ENCODE data around the gene PLEKHG3.

Gene PLEKHG3

GRCh38 chr14:64696355-64696857 is 7.8 kb upstream of the PLEKHG3 start:
- Histone ChIP-seq H3F3A (ENCODE audit: insufficient read depth, low read length) (no peaks in the 10 kb centered on the region), H3K9me2 (replicated peaks; ENCODE audit: insufficient read depth, low read length) (no peaks in the 10 kb centered on the region), H3K9me3 (replicated peaks; ENCODE audit: insufficient read depth, low read length) (no peaks in the 10 kb centered on the region), H4K20me1 (ENCODE audit: insufficient read depth, low read length) (no peaks in the 10 kb centered on the region), H2AFZ (ENCODE audit: low read length) (no peak overlapping the region), H3K27ac (ENCODE audit: low read length) (no peak overlapping the region), H3K4me1 (ENCODE audit: low read length) (no peaks in the 10 kb centered on the region), H3K79me2 (ENCODE audit: low read length) (no peaks in the 10 kb centered on the region), H3K4me3 (ENCODE audit: low read length) (no peak overlapping the region), H3K9ac (ENCODE audit: low read length) (no peak overlapping the region), H3K36me3 (replicated peaks; ENCODE audit: insufficient read depth, low read length) (no peaks in the 10 kb centered on the region), H3K27me3 (replicated peaks; ENCODE audit: insufficient read depth, low read length) (no peaks in the 10 kb centered on the region), H3K4me2 (ENCODE audit: low read depth, low read length) (no peak overlapping the region)
- no peak for DNase-seq
- TF ChIP-seq EZH2 (optimal IDR thresholded peaks at IDR 0.05; ENCODE audit: low read depth, low read length) = no peak
- TF ChIP-seq EZH2phosphoT487 (IDR thresholded peaks at IDR 0.05; ENCODE audit: low read length) = no peak
- no peak for TF ChIP-seq CTCF (IDR thresholded peaks at IDR 0.05; ENCODE audit: low read length)

GRCh38 chr14:64698903-64699302 is 5.3 kb upstream of the PLEKHG3 start:
- H3K4me3 ChIP-seq (ENCODE audit: low read length) = no peak overlapping the region
- no peaks in the 10 kb centered on the region for H3K9me3 ChIP-seq (replicated peaks; ENCODE audit: insufficient read depth, low read length)
- H2AFZ ChIP-seq (ENCODE audit: low read length) = no peak overlapping the region
- no peak overlapping the region for H3K4me2 ChIP-seq (ENCODE audit: low read depth, low read length)
- no peaks in the 10 kb centered on the region for H3K9me2 ChIP-seq (replicated peaks; ENCODE audit: insufficient read depth, low read length)
- H3K4me1 ChIP-seq (ENCODE audit: low read length) = no peaks in the 10 kb centered on the region
- DNase-seq = peak; percentile 22
- H3K27me3 ChIP-seq (replicated peaks; ENCODE audit: insufficient read depth, low read length) = no peaks in the 10 kb centered on the region
- TF ChIP-seq CTCF (IDR thresholded peaks at IDR 0.05; ENCODE audit: low read length) (no peak), EZH2phosphoT487 (IDR thresholded peaks at IDR 0.05; ENCODE audit: low read length) (no peak), EZH2 (optimal IDR thresholded peaks at IDR 0.05; ENCODE audit: low read depth, low read length) (no peak)
- no peaks in the 10 kb centered on the region for H3F3A ChIP-seq (ENCODE audit: insufficient read depth, low read length)
- H3K36me3 ChIP-seq (replicated peaks; ENCODE audit: insufficient read depth, low read length) = no peaks in the 10 kb centered on the region
- no peak overlapping the region for H3K9ac ChIP-seq (ENCODE audit: low read length)
- H3K27ac ChIP-seq (ENCODE audit: low read length) = no peak overlapping the region
- no peaks in the 10 kb centered on the region for H4K20me1 ChIP-seq (ENCODE audit: insufficient read depth, low read length)
- no peaks in the 10 kb centered on the region for H3K79me2 ChIP-seq (ENCODE audit: low read length)

GRCh38 chr14:64700290-64700689 is 3.9 kb upstream of the PLEKHG3 start:
- H3K4me3 ChIP-seq (ENCODE audit: low read length) = no peak overlapping the region
- H3K36me3 ChIP-seq (replicated peaks; ENCODE audit: insufficient read depth, low read length) = no peaks in the 10 kb centered on the region
- H3K4me1 ChIP-seq (ENCODE audit: low read length) = no peaks in the 10 kb centered on the region
- no peak overlapping the region for H2AFZ ChIP-seq (ENCODE audit: low read length)
- no peak for TF ChIP-seq CTCF (IDR thresholded peaks at IDR 0.05; ENCODE audit: low read length)
- TF ChIP-seq EZH2 (optimal IDR thresholded peaks at IDR 0.05; ENCODE audit: low read depth, low read length) = no peak
- H3K4me2 ChIP-seq (ENCODE audit: low read depth, low read length) = no peak overlapping the region
- no peak overlapping the region for H3K9ac ChIP-seq (ENCODE audit: low read length)
- no peaks in the 10 kb centered on the region for H4K20me1 ChIP-seq (ENCODE audit: insufficient read depth, low read length)
- no peak for DNase-seq
- no peaks in the 10 kb centered on the region for H3K9me2 ChIP-seq (replicated peaks; ENCODE audit: insufficient read depth, low read length)
- no peak overlapping the region for H3K27ac ChIP-seq (ENCODE audit: low read length)
- H3K79me2 ChIP-seq (ENCODE audit: low read length) = no peaks in the 10 kb centered on the region
- no peaks in the 10 kb centered on the region for H3F3A ChIP-seq (ENCODE audit: insufficient read depth, low read length)
- no peaks in the 10 kb centered on the region for H3K9me3 ChIP-seq (replicated peaks; ENCODE audit: insufficient read depth, low read length)
- peaks cover 12% of the 10 kb centered on the region; the same call in 1 of the 2 replicates for H3K27me3 ChIP-seq (replicated peaks; ENCODE audit: insufficient read depth, low read length)

Measured in MM.1S (cell line).